SK-N-SH treated with all-trans-retinoic acid at 6 μM for 48 hours (cell line): ENCODE measurements around the gene ITIH4.

Experiments
- ATAC-seq: fragments of 200-7000 bp; cut with Tn5 transposase; 3 replicates; pipeline ENCODE4 v1.9.1; 2020; ENCODE audit warnings: mild to moderate bottlenecking, moderate library complexity
- ARNTL ChIP-seq: fragments of 450-650 bp; formaldehyde crosslinking; IDR thresholded peaks from 2 replicates; pipeline ENCODE4 v1.5.0; 2020; ENCODE audit warnings: low read depth, mild to moderate bottlenecking, moderate library complexity, borderline replicate concordance
- BACH2 ChIP-seq: fragments of 250-450 bp; sonication (Bioruptor Pico); IDR thresholded peaks from 2 replicates; pipeline ENCODE4 v1.9.0; 2021; ENCODE audit warnings: mild to moderate bottlenecking, borderline replicate concordance
- CREB5 ChIP-seq: fragments of 250-450 bp; sonication (Bioruptor Pico); IDR thresholded peaks from 2 replicates; pipeline ENCODE4 v1.5.1; 2020; ENCODE audit warnings: low read depth, mild to moderate bottlenecking, moderate library complexity
- CSDC2 ChIP-seq: fragments of 250-450 bp; sonication (Bioruptor Pico); IDR thresholded peaks from 2 replicates; pipeline ENCODE4 v1.5.0; 2020; ENCODE audit warnings: mild to moderate bottlenecking, moderate library complexity
- CSRNP3 ChIP-seq: fragments of 250-450 bp; sonication (Bioruptor Pico); IDR thresholded peaks from 2 replicates; pipeline ENCODE4 v1.5.1; 2021; ENCODE audit warnings: mild to moderate bottlenecking, moderate library complexity
- ESRRG ChIP-seq: fragments of 250-450 bp; sonication (Bioruptor Pico); IDR thresholded peaks from 2 replicates; pipeline ENCODE4 v1.6.1; 2021; ENCODE audit warnings: mild to moderate bottlenecking
- GLIS3 ChIP-seq: fragments of 250-450 bp; sonication (Bioruptor Pico); IDR thresholded peaks from 2 replicates; pipeline ENCODE4 v1.5.0; 2020; ENCODE audit warnings: mild to moderate bottlenecking, moderate library complexity
- ISL1 ChIP-seq: fragments of 250-450 bp; sonication (Bioruptor Pico); IDR thresholded peaks from 2 replicates; pipeline ENCODE4 v2.1.2; 2022; ENCODE audit warnings: mild to moderate bottlenecking, moderate library complexity
- OSR1 ChIP-seq: fragments of 250-450 bp; sonication (Bioruptor Pico); IDR thresholded peaks from 2 replicates; pipeline ENCODE4 v1.8.0; 2022; ENCODE audit warnings: moderate library complexity, mild to moderate bottlenecking, inconsistent platforms
- POU6F1 ChIP-seq: fragments of 250-450 bp; sonication (Bioruptor Pico); IDR thresholded peaks from 2 replicates; pipeline ENCODE4 v1.8.0; 2021; ENCODE audit warnings: low read depth, mild to moderate bottlenecking, moderate library complexity, borderline replicate concordance
- RARB ChIP-seq: fragments of 250-450 bp; sonication (Bioruptor Pico); IDR thresholded peaks from 2 replicates; pipeline ENCODE4 v1.8.0; 2021; ENCODE audit warnings: mild to moderate bottlenecking, moderate library complexity
- SNAI2 ChIP-seq: fragments of 250-450 bp; sonication (Bioruptor Pico); IDR thresholded peaks from 2 replicates; pipeline ENCODE4 v1.5.0; 2020; ENCODE audit warnings: mild to moderate bottlenecking, moderate library complexity
- TCF4 ChIP-seq: fragments of 250-450 bp; sonication (Bioruptor Pico); IDR thresholded peaks from 2 replicates; pipeline ENCODE4 v1.8.0; 2021; ENCODE audit warnings: mild to moderate bottlenecking, moderate library complexity, borderline replicate concordance
- TOX ChIP-seq: fragments of 250-450 bp; sonication (Bioruptor Pico); IDR thresholded peaks from 2 replicates; pipeline ENCODE4 v1.8.0; 2021; ENCODE audit warnings: mild to moderate bottlenecking, moderate library complexity, borderline replicate concordance
- ZC3H10 ChIP-seq: fragments of 250-450 bp; sonication (Bioruptor Pico); IDR thresholded peaks from 2 replicates; pipeline ENCODE4 v1.5.1; 2021; ENCODE audit warnings: mild to moderate bottlenecking, moderate library complexity
- ZFP3 ChIP-seq: fragments of 250-450 bp; sonication (Bioruptor Pico); IDR thresholded peaks from 2 replicates; pipeline ENCODE4 v1.5.0; 2020; ENCODE audit warnings: mild to moderate bottlenecking, moderate library complexity
- ZFP30 ChIP-seq: fragments of 450-650 bp; formaldehyde crosslinking; IDR thresholded peaks from 2 replicates; pipeline ENCODE4 v1.5.0; 2022; ENCODE audit warnings: mild to moderate bottlenecking, moderate library complexity
- ZNF70 ChIP-seq: fragments of 450-650 bp; formaldehyde crosslinking; IDR thresholded peaks from 2 replicates; pipeline ENCODE4 v1.5.0; 2020; ENCODE audit warnings: mild to moderate bottlenecking, moderate library complexity
- ZNF8 ChIP-seq: fragments of 450-650 bp; formaldehyde crosslinking; IDR thresholded peaks from 2 replicates; pipeline ENCODE4 v1.5.0; 2020; ENCODE audit warnings: mild to moderate bottlenecking, moderate library complexity

ITIH4 gene

GRCh38 chr3:52844290-52844975, 14.0 kb upstream of the ITIH4 start:
- TF ChIP-seq ZNF8 (no peak), TOX (CRISPR knock-in tag) (no peak), ARNTL (CRISPR knock-in tag) (no peak), OSR1 (CRISPR knock-in tag) (no peak), RARB (CRISPR knock-in tag) (no peak), SNAI2 (CRISPR knock-in tag) (no peak), ZFP3 (CRISPR knock-in tag) (no peak), CSRNP3 (CRISPR knock-in tag) (no peak), CREB5 (CRISPR knock-in tag) (no peak), POU6F1 (no peak), CSDC2 (CRISPR knock-in tag) (no peak), ISL1 (CRISPR knock-in tag) (no peak)

GRCh38 chr3:52843881-52844280, 13.4 kb upstream of the ITIH4 start:
- ATAC-seq: no peak
- no peak for TF ChIP-seq BACH2 (CRISPR knock-in tag)
- TF ChIP-seq ZFP3 (CRISPR knock-in tag): no peak
- TF ChIP-seq ISL1 (CRISPR knock-in tag): no peak
- TF ChIP-seq ZFP30 (CRISPR knock-in tag): no peak
- TF ChIP-seq ARNTL (CRISPR knock-in tag): no peak
- no peak for TF ChIP-seq OSR1 (CRISPR knock-in tag)
- no peak for TF ChIP-seq GLIS3 (CRISPR knock-in tag)
- no peak for TF ChIP-seq CREB5 (CRISPR knock-in tag)
- TF ChIP-seq RARB (CRISPR knock-in tag): no peak
- TF ChIP-seq ZNF8: no peak
- no peak for TF ChIP-seq CSRNP3 (CRISPR knock-in tag)
- TF ChIP-seq TOX (CRISPR knock-in tag): no peak
- no peak for TF ChIP-seq POU6F1
- no peak for TF ChIP-seq ZC3H10 (CRISPR knock-in tag)

More at GRCh38 chr3:52844290-52844975, 14.0 kb upstream of the ITIH4 start:
- ATAC-seq: no peak

- TF ChIP-seq ZNF70 (CRISPR knock-in tag): no peak
- TF ChIP-seq TOX (CRISPR knock-in tag): no peak
- TF ChIP-seq TCF4 (CRISPR knock-in tag): no peak
- TF ChIP-seq OSR1 (CRISPR knock-in tag): no peak
- no peak for TF ChIP-seq ESRRG (CRISPR knock-in tag)
- no peak for TF ChIP-seq ISL1 (CRISPR knock-in tag)
- TF ChIP-seq CREB5 (CRISPR knock-in tag): no peak
- no peak for TF ChIP-seq ZNF8
- ATAC-seq: no peak
Observed at GRCh38 chr3:52843108-52843865, 12.8 kb upstream of the ITIH4 start.
